Activated CD4-positive, CD25-positive, alpha-beta regulatory T cell (primary cell): ENCODE data around the gene SMAD7.

Experiments used
- DNase-seq, 4 experiments: peaks; one replicate each; lab custom pipeline; 2025; lab: John Stamatoyannopoulos, UW

SMAD7 gene

DNA sequence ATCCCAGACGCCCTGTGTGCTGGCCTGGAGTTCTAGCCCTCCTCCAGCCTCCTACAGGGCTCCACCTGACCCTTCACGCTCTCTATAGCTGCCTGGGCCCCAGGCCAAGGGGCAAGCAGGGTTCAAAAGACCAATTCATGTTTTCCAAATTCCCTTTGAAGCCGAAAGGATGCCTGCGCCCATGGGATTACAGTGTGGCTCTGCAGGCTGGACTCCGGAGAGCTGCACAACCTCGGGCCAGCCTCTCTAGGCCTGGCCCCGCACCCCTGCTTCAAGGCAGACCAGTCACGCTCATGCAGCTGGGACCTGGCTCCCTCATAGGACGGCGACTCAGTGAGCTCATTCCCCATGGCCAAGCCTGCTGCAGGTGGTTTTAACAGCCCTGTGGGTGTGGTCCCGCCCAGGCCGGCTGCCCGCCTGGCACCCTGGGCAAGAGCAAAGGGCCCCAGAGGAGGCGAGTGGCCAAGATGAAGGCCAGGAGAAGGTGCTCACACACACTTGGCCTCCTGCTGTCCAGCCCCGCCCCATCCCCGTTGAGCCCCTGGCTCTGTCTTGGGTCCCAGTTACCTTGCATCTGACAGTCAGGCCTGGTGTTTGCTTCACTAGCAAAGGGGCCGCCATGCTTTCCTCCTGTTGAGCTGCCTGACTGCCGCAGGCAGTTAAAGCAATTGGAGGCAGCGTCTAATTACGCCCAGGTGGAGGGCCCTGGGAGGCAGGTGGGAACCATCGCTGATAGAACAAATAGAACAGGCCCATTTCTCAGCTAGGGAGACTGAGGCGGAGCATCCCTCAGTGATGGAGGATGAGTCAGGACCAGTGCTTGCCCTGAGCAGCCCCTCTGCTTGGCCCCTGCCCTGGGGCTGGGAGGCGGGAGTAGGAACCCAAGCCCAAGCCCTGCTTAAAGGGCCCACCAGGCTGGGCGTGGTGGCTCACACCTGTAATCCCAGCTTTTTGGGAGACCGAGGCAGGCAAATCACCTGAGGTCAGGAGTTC lies 56.9 kb downstream of the SMAD7 start:
- DNase-seq, result no peak

DNA sequence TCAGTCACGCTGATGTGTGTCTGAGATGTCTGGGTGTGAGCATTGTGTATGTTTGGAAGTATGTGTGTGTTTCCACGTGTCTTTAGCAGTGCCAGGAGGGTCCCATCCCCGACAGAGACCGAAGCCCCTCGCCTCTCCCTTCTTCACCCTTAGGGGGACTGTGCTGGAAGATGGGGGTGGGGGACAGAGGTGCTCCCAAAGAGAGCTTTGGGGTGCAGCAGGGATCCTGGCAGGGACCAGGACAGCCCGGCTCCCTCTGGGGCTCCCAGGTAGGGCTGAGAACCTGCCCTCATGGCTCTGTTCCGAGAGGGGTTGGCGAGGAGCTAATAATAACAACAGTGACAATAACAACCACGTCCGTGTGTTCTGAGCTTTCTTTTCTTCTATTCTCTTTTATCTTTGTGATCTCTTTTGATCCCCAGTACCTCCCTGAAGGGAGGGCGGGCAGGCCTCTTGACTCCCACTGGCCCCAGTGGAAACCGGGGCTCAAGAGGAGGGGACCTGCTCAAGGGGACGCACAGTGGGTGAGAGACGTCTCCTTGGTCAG lies 57.6 kb downstream of the SMAD7 start:
- DNase-seq, result no peak

DNA sequence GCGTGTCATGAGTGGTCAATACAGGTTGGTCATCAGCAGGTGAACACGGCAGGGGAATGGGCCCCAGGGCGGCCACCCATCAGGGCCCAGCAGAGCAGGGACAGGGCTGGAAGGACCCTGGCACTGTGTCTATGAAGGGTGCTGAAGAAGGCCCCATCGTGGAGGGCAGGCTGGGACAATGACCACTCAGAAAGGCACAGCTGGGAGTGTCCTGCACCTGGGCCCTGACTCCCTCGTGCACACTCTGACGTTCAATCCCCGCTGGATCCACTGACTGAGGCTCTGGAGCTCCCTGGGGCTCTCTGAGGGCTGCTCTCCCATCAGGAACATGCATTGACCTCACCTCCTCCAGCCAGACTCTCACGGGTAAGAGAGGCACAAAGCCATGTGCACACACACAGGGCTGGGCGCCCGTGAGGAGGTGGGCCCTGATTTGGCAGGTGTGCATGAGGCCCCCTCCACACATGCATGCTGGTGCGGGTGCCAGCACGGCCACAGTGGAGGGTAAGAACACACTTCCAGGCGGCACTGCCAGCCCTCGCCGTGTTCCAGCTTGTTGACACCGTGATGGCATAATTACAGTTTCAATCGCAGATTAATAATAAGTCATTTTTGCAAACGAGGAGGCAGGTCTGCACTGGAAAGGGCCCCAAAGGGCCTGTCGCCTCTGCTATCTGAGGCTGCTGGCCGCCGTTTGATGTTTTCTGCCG lies 58.5 kb downstream of the SMAD7 start:
- no peak for DNase-seq

DNA sequence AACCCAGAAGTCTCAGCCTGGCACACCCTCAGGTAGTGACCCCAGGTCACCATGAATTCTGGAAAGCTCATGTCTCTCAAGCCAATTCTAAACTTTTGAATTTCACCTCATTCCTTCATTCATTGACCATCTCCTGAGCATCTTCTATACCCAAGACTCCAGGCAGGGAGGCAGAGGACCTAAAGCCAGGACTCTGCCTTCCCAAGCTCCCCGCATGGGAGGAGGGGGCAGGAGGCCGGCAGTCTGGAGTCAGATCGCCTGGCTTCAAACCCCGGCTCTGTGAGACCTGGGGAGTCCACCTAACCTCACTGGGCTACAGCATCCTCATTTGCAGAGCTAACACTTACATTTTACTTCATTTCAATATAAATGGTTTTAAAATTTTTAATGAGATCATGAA lies 59.0 kb downstream of the SMAD7 start:
- no peak for DNase-seq

DNA sequence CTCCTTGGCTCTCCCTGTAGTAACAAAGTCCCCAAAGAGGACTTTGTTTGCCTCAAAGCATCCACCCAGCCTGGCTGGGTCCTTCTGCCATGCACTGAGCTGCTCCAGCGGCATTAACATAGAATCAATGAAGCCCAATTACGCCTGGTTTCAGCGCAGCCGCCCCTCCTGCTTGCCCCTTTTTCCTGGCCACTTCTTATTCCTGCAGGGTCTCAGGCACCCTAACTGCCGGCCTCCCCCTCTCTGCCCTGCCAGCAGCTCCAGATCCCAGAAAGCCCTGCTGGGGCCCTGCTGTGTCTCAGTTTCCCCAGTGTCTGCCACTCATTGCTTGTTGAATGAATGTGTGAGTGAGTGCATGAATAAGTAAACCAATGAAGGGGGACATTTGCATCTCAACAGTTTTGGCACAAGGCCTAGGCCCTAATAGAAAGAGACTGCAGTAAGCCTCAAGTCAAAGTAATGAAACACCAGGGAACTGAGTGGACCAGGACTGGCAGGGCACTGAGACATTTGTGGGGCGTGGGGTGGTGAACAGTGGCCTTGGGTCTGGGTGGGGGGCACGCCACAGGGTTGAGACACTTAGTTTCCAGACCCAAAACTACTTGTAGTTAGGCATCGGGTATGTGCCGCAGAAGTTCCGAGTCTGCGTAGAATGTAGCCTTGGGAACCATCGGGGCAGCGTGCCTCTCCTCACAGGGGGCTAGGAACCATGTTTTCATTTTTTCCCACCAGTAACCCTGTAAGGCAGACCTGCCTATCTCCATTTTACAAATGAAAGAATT lies 60.6 kb downstream of the SMAD7 start:
- DNase-seq, result no peak

DNA sequence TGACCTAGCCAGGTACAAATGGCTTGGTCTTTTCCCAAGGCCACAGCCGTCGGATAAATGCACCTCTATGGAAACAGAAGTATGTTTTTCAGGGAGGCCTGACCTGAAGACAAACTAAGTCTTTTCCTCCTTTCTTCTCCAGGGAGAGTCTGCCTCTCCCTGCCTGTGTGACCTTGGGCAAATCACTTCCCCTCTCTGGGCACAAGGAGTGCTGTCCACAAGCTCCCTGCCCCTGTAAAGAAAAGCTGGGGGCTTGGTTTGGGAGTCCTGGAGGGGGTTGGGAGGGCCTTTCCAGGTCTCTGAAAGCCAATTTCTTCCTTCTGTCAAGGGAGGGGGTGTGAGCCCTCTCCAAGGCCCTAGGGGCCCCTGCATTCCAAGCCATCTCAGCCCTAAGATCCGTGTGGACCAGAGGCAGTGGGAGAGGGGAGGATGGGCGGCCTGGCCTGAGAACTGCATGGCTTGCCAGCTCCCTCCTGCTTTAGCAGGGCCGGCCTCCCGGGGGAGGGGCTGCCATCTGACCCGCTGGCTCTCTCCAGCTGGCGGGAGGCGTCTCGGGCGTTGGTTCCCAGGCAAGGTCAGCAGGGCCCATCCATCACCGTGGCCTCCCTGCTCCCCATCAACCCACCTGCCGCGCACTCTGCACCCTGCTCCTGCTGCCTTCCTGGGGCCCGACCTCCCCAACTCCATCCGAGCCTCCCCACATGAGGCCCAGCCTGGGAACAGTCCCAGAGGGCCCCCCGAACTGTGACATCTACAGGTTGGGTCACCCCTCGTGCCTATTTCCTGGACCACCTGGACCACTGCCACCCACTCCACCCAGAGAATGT lies 61.4 kb downstream of the SMAD7 start:
- no peak for DNase-seq

DNA sequence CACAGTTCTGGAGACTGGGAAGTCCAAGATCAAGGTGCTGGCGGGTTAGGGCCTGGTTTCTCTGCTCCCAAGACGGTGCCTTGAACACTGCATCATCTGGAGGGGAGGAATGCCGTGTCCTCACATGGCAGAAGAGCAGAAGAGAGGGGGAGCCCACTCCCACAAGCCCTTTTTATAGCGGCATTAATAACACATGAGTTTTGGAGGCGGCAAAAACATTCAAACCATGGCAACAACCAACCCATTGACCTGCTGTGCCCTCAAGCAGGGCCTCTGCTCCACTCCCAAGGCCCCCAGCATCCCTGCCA lies 62.0 kb downstream of the SMAD7 start:
- no peak for DNase-seq

DNA sequence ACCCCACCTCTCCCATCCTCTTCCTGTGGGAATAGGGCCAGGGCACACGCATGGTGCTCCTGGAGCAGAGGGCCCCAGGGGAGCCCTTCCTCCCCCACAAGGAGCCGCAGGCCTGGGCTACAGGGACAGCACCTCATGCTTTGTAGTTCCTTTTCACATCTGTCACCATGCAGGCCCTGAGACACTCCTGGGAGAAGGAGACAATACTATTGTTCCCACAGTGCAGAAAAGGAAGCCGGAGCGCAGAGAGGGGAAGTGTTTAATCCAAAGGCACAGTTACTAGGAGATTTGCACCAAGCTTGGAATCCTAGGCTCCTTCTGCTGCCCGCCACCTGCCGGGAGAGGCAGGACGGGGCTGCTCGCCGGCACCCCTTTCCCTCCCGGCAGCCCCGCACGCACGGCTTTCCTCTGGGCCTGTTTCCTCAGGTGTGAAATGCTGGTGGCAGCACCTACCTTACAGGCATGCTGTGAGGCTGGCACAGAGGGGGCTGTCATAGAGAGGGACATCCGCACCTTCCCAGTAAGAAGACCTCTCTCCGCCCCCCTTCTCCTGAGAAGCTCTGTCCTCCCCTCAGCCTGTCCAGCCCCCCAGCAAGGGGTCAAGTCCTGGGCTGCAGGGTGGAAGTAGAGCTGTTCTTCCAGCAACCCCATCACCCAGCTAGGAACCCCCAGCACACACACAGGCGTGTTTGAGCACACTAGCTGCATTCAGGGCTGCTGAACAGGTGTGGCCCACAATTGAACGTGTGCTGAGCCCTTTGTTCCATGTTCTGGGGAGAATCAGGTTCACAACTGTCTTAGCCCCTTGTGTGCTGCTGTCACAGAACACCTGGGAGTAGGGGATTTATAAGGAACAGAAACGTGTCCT lies 62.6 kb downstream of the SMAD7 start:
- DNase-seq, result no peak

DNA sequence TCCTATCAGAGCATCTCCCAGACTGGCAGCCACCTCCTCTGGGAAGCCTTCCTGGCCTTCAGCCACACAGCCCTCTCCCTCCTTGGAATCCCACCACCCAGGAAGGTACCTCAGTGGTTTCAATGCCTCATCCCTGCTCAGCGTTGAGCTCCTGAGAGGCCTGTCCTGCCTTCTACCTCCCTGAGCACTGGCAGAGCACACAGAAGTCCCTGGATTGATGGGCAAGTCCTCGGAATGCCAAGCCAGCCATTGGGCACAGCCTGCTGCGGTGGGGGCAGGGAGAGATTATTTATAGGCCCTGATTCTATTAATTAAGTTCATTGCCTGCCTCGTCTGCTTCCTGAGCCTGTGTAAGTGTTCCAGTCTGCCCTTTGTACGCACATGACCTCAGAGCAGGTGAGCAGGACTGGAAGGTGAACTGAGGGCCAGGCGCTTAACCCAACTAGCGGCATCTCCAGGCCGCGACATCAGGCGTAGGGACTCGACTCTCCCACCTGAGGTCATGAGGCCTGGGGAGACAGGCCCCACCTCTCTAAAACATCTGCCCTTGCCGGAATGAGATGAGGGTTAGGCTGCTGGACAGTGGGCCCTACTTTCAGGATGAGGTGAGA lies 63.4 kb downstream of the SMAD7 start:
- DNase-seq, result no peak

DNA sequence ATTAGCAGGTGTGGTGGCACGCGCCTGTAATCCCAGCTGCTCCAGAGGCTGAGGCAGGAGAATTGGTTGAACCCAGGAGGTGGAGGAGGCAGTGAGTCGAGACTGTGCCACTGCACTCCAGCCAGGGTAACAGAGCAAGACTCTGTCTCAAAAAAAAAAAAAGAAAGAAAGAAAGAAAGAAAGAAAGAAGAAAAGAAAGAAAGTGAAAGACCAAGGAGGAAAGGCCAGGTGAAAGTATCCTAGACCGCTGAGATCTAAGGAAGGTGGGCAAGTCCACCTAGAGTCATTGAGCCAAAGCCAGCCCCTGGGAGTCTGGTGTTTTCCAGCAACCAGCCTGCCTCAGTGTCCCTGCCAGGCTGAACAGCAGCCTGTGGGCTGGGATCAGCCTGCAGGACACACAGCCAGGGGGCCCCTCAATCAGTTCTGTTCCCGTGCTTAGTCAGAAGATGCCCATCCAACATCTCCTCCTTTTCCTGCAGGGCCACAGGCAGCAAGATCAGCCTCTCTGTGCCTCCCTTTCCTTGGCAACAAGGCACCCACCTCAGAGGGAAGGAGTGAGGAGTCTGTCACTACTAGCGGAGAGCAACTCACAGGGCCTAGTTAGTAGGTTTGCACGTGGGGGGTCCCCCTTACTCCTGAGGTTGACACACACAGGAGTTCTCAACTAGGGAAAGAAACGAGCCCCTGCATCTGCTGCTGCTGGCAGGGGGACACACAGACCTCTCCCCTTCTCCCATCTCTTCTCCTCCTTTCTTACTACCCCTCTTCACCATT lies 64.1 kb downstream of the SMAD7 start:
- no peak for DNase-seq

DNA sequence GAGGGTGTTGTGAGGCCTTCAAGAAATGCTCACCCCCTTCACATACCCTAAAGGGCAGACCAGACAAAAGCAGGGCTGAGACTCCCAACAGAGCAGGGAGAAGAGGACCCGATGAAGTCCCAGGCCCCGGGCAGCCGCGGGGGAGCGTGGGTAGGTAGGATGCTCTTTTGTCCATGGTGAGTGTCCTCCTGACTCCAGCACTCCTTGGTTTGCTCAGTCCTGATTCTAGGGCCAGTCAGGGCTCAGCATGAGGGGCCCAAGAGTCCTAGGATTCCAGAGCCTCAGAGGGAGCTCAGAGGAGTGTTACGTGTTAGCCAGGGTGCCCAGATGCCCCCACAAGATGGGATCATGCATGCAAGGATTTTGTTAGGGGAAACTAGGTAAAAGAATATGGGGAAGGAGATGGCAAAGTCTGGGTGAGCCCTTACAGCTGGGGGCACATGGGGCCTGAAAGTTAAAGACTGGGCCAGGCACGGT lies 64.8 kb downstream of the SMAD7 start:
- no peak for DNase-seq

DNA sequence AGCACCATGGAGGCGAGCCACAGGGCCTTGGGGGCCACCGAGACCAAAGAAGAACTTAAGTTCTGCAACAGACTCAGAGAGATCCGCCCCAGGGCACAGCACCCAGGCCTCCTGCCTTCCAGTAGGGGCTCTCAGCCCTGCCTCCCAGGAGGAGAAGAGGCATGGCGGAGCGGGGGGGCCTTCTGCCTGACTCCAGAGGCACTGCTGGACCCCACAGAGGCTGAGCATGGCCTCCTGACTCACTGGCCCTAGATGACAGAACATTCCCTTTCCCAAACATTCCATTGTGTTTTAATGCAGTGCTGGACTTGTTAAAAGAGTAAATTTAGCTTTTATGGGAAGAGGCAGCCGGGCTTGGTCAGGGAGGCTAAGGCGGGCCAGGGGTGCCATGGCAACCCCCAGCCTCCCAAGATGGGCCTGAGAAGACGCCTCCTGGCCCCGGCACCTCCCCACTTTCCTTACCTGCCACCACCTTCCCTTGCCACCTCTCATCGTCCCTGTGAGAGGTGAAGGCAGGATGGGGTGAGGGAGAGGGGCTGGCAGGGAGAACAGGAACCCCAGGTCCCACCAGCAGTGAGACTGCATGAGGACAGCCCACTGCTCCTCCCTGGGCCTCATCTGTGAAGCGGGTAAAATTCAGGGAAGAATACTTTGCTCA lies 65.4 kb downstream of the SMAD7 start:
- DNase-seq, result no peak

DNA sequence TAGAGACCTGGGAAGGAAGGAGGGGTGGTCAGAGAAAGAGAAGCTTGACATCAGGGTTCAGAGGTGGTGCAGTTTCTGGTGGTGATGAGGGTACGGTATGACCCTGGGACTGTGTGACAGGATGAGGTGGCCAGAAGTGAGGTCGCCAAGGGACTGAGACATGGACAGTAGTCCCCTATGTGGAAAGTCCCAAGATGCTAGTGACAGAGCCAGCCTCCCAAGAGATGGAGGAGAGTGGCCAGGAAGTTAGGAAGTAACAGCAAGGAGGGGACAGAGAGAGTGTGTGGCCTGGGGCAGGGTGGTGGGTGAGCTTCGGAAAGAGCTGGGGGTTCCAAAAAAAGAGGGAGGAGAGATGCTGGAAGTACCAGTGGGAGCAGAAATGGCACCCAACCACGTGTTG lies 66.0 kb downstream of the SMAD7 start:
- DNase-seq, result no peak

DNA sequence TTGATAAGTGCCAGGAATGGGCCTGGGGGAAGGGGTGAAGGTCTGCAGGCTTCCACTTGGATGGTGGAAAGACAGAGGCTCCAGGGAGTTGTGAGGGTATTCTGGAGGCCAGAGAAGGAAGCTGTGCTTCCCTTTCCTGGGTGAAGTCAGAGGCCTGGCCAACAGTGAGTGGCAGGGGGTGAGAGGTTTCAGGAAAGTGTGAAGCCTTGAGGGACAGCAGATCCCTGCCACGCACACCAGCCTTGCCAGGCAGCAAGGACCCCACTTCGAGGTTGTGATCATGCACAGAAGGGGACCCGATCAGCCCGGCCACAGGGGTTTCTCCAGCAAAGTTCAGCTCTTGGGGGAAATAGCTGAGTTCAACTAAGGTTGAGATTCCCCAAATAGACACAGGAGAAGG lies 66.5 kb downstream of the SMAD7 start:
- DNase-seq, result no peak

DNA sequence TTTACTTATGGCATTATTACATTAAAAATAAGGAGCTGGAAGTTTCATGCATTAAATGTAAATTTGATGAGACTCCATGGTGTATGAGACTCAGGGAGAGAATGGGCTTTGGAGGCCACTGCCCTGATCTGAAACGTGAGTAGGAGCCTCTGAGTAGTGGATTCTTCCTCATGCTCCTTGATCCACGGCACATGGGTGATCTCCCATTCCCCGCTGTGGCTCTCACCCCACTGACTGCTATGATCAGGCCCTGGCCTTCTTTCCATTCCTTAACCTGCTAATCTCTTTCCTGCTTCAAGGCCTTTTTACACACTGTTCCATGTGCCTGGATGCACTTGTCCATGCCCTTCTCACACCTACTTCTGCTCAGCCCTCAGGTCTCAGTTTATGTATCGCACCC lies 68.4 kb downstream of the SMAD7 start:
- no peak for DNase-seq

DNA sequence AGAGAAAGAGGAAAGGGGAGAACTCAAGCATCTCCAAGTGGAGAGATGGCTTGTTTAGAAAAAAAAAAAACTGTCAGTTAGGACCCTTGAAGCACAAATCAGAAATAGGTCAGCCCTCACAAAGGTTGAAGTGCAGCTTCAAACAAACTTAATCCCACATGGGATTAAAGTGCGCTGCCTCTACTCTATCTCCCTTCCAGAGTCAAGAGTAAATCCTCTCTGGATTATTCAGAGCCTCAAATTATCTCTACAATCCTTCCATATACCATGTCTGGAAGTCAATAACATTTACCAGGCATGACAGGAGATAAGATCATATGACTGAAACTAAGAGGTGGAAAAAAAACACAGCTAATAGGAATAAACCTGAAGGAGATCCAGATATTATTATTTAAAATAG lies 69.8 kb downstream of the SMAD7 start:
- DNase-seq, result no peak

DNA sequence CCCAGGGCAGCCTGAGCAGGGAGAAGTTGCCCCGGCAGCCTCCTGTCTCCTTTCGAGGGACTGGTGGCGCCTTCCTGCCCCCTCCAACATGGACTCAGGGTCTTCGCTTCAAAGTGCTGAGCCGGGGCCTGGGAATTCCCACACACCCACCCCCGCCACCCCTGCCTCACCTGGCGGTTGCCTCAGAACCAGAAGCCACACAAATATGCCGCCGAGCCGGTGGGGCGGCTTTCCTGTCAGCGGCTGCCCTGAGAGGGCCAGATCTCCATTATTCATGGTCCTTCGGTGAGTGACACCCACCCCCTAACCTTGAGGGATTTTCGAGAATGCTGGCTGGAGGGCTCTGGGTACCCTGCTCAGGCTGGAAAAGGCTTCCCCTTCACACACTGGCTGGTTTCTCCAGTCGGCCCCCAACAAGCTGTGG lies 71.7 kb downstream of the SMAD7 start:
- DNase-seq, result no peak

DNA sequence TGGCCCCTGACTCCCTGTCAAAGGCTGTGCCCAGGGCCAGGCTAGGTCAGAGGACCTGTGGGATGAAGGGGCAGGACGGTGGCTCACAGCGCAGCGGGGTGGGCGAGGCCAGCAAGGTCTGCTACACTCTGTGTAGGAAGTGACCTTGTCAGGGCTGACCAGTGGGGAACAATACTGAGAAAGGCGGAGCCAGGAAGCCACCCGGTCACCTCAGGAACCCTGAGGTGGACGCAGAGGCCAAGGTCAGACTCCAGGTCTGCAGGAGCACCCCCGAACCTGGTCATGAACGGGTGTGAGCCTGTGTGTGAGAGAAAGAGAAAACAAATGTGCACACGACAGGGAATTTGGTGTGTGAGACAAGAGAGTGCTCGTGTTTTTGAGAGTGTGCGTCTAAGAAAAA lies 72.3 kb downstream of the SMAD7 start:
- no peak for DNase-seq

DNA sequence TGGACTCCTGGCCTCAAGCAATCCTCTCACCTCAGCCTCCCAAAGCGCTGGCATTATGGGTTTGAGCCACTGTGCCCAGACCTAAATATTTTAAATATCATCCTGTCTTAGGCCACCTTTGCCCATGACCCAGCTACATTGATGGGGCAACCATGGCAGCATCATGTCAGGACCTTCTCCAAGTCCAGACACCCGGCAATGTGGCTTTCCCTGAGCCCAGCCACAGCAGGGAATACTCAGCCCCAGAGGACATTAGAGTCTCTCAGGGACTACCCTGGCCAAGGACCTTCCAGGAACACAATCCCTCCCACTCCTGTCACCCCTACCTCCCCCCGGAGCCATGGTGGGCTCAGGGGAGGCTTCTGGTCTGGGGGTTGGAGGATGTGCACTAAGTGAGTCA lies 72.8 kb downstream of the SMAD7 start:
- DNase-seq, result no peak
